HL-60/S4 (cell line): Measurements from ENCODE around the gene SPX.

ENCODE experiments used
- in situ Hi-C: fragments of 300-500 bp; cut with MboI; formaldehyde crosslinking; loops from 2 replicates; pipeline ENCODE4 v1.14.3; 2022; ENCODE audit warnings: low sequenced_read_pairs

Gene SPX

GRCh38 chr12:21577516-21577915 is 51.4 kb downstream of the SPX start:
- in situ Hi-C loops, result no loop called here

GRCh38 chr12:21580748-21581516 is 54.8 kb downstream of the SPX start:
- in situ Hi-C loops, result no loop called here
